Occipital lobe (tissue), 2 donors: ENCODE results near the gene LRRK1. TPM values are rescaled to one million over a fixed set of nuclear protein-coding genes. Genes with fewer than 3 reads are reported as not detected.

Experiments used
- DNase-seq: peaks from one replicate; lab custom pipeline; 2025; lab: John Stamatoyannopoulos, UW
- total RNA-seq: library from RNA; depleted of rRNA; stranded (reverse); fragments of >200 nt; gene quantifications from one replicate; pipeline ENCODE4 v1.2.3, GENCODE V29; 2014

Gene LRRK1
- total RNA-seq, 1 donor from 2014 or later = 1.4 TPM

GRCh38 chr15:101042320-101042719 is 123.2 kb downstream of the LRRK1 start:
- no peak for DNase-seq

- DNase-seq = no peak
Observed at GRCh38 chr15:101043011-101043410, 123.9 kb downstream of the LRRK1 start.

- DNase-seq = no peak
Observed at GRCh38 chr15:101043911-101044624, 124.9 kb downstream of the LRRK1 start.

- no peak for DNase-seq
Observed at GRCh38 chr15:101044625-101045235, 125.6 kb downstream of the LRRK1 start.

GRCh38 chr15:101045236-101045646 is 126.1 kb downstream of the LRRK1 start:
- no peak for DNase-seq

- DNase-seq = no peak
Observed at GRCh38 chr15:101045835-101046691, 126.9 kb downstream of the LRRK1 start.

- DNase-seq = no peak
Observed at GRCh38 chr15:101046826-101047225, 127.7 kb downstream of the LRRK1 start.

GRCh38 chr15:101047301-101047781 is 128.2 kb downstream of the LRRK1 start:
- no peak for DNase-seq

GRCh38 chr15:101048176-101048575 is 129.0 kb downstream of the LRRK1 start:
- no peak for DNase-seq

GRCh38 chr15:101048581-101049030 is 129.4 kb downstream of the LRRK1 start:
- no peak for DNase-seq

- DNase-seq = no peak
Observed at GRCh38 chr15:101049282-101049681, 130.1 kb downstream of the LRRK1 start.

GRCh38 chr15:101049856-101050622 is 130.9 kb downstream of the LRRK1 start:
- DNase-seq = no peak

- DNase-seq = no peak
Observed at GRCh38 chr15:101050623-101051290, 131.6 kb downstream of the LRRK1 start.

- no peak for DNase-seq
Observed at GRCh38 chr15:101051291-101052030, 132.3 kb downstream of the LRRK1 start.

GRCh38 chr15:101052031-101052620 is 133.0 kb downstream of the LRRK1 start:
- no peak for DNase-seq

GRCh38 chr15:101052681-101053121 is 133.5 kb downstream of the LRRK1 start:
- DNase-seq = no peak

- DNase-seq = no peak
Observed at GRCh38 chr15:101053261-101053660, 134.1 kb downstream of the LRRK1 start.

- no peak for DNase-seq
Observed at GRCh38 chr15:101054116-101054515, 135.0 kb downstream of the LRRK1 start.

GRCh38 chr15:101054991-101055390 is 135.8 kb downstream of the LRRK1 start:
- DNase-seq = no peak
